GM12878 (cell line): ENCODE measurements around the gene TBC1D10B. TPM values are rescaled to one million over a fixed set of nuclear protein-coding genes. Genes with fewer than 3 reads are reported as not detected.

Experiments used
- ATAC-seq: fragments of 200-7000 bp; cut with Tn5 transposase; 3 replicates; pipeline ENCODE4 v1.9.1; 2020; ENCODE audit warnings: mild to moderate bottlenecking, moderate library complexity
- BruUV-seq: library from RNA; stranded (reverse); fragments of 400-500 nt; replicated peaks from 2 replicates; lab custom pipeline; 2021; lab: Mats Ljungman, UMichigan
- CTCF ChIA-PET: fragments of 300-600 bp; sonication (Branson Sonifier 250); formaldehyde crosslinking; extraction: SDS; loops from one replicate; lab custom pipeline; 2021; ENCODE audit warnings: inconsistent platforms; lab: Yijun Ruan, JAX
- POLR2A ChIA-PET: fragments of 350-600 bp; formaldehyde crosslinking; extraction: SDS; loops from one replicate; lab custom pipeline; 2021; ENCODE audit warnings: inconsistent platforms; lab: Charles Lee
- RAD21 ChIA-PET: fragments of 300-600 bp; sonication (Branson Sonifier 250); formaldehyde crosslinking; loops from one replicate; lab custom pipeline; 2023; ENCODE audit warnings: antibody characterized with exemption; ENCODE audit not compliant: unreplicated experiment; lab: Charles Lee
- SMC1A ChIA-PET: fragments of 300-600 bp; sonication (Branson Sonifier 250); formaldehyde crosslinking; loops from one replicate; lab custom pipeline; 2023; ENCODE audit not compliant: unreplicated experiment, uncharacterized antibody; lab: Charles Lee
- DNase-seq: peaks from one replicate; pipeline ENCODE4 v3.0.0-alpha.2; 2011; ENCODE audit warnings: low read depth, low spot score
- FAIRE-seq: peaks from 3 replicates; lab custom pipeline; 2011; peaks lifted over from hg19 to GRCh38; lab: Jason Lieb, UNC
- H2AFZ ChIP-seq: 2 replicates; pipeline ENCODE4 v1.6.0; 2011; ENCODE audit warnings: low read depth, low read length, control low read depth; ENCODE audit not compliant: control insufficient read depth
- H3K27ac ChIP-seq: 2 replicates; pipeline ENCODE4 v1.5.1; 2011; ENCODE audit warnings: control low read depth; ENCODE audit not compliant: control insufficient read depth, insufficient read depth
- H3K27me3 ChIP-seq, 2 experiments: replicated peaks in 1 of 2; 2 replicates each; pipeline versions ENCODE4 v1.6.0 to v1.6.1; 2011; ENCODE audit warnings: low read length in 1 of 2; ENCODE audit not compliant: control insufficient read depth in 2 of 2, insufficient read depth in 2 of 2
- H3K36me3 ChIP-seq, 2 experiments: 2 replicates each; pipeline ENCODE4 v1.5.1; 2011; ENCODE audit warnings: low read length in 1 of 2; ENCODE audit not compliant: control insufficient read depth in 2 of 2, insufficient read depth in 2 of 2
- H3K4me1 ChIP-seq: 2 replicates; pipeline ENCODE4 v1.6.1; 2011; ENCODE audit warnings: mild to moderate bottlenecking, low read length, moderate library complexity, mixed read lengths; ENCODE audit not compliant: control insufficient read depth, insufficient read depth
- H3K4me2 ChIP-seq: 2 replicates; pipeline ENCODE4 v1.6.0; 2011; ENCODE audit warnings: control low read depth; ENCODE audit not compliant: control insufficient read depth, insufficient read depth
- H3K4me3 ChIP-seq: fragments of 200-600 bp; sonication (generic); 2 replicates; pipeline ENCODE4 v1.5.1; 2016
- H3K79me2 ChIP-seq: 2 replicates; pipeline ENCODE4 v1.6.0; 2011; ENCODE audit warnings: low read length; ENCODE audit not compliant: control insufficient read depth, insufficient read depth
- H3K9ac ChIP-seq: 2 replicates; pipeline ENCODE4 v1.8.0; 2011; ENCODE audit warnings: low read length, control low read depth, mixed read lengths; ENCODE audit not compliant: control insufficient read depth, insufficient read depth
- H3K9me3 ChIP-seq: replicated peaks from 3 replicates; pipeline ENCODE4 v1.5.1; 2011; ENCODE audit warnings: mild to moderate bottlenecking, low read length; ENCODE audit not compliant: control insufficient read depth, insufficient read depth
- H4K20me1 ChIP-seq: 2 replicates; pipeline ENCODE4 v1.6.0; 2011; ENCODE audit not compliant: control insufficient read depth, insufficient read depth
- DPF2 ChIP-seq: fragments of 450-650 bp; IDR thresholded peaks from 2 replicates; pipeline ENCODE4 v1.6.1; 2017; ENCODE audit warnings: mild to moderate bottlenecking
- EGR1 ChIP-seq, 2 experiments: IDR thresholded peaks; 1 replicate in 1 of 2; 2 replicates in 1 of 2; pipeline ENCODE4 v1.6.1; 2011 to 2012; ENCODE audit warnings: low read depth in 2 of 2, low read length in 2 of 2, borderline replicate concordance in 1 of 2, mild to moderate bottlenecking in 1 of 2, moderate library complexity in 1 of 2
- EP300 ChIP-seq, 2 experiments: fragments of 150-350 bp in 1 of 2; IDR thresholded peaks; 2 replicates each; pipeline ENCODE4 v1.6.1; 2011 to 2012; ENCODE audit warnings: low read depth in 2 of 2, low read length in 2 of 2, borderline replicate concordance in 1 of 2, improper control_type of control experiment in 1 of 2, inconsistent platforms in 1 of 2; ENCODE audit not compliant: control insufficient read depth in 1 of 2
- IKZF1 ChIP-seq: fragments of 450-650 bp; conservative IDR thresholded peaks from 2 replicates; pipeline ENCODE4 v1.6.1; 2017; ENCODE audit warnings: antibody characterized with exemption, mild to moderate bottlenecking
- LARP7 ChIP-seq: fragments of 450-650 bp; IDR thresholded peaks from 2 replicates; pipeline ENCODE4 v1.6.1; 2017; ENCODE audit warnings: mild to moderate bottlenecking
- PKNOX1 ChIP-seq: fragments of 450-650 bp; IDR thresholded peaks from 2 replicates; pipeline ENCODE4 v1.6.1; 2016; ENCODE audit warnings: mild to moderate bottlenecking
- PML ChIP-seq: IDR thresholded peaks from 2 replicates; pipeline ENCODE4 v1.6.1; 2012; ENCODE audit warnings: low read length, inconsistent platforms
- POLR2AphosphoS2 ChIP-seq: IDR thresholded peaks from 2 replicates; pipeline ENCODE4 v1.6.1; 2011; ENCODE audit warnings: low read depth, mild to moderate bottlenecking, low read length, improper control_type of control experiment, moderate library complexity
- POU2F2 ChIP-seq: IDR thresholded peaks from 3 replicates; pipeline ENCODE4 v1.6.1; 2011; ENCODE audit warnings: low read depth, mild to moderate bottlenecking, low read length, borderline replicate concordance
- RUNX3 ChIP-seq: IDR thresholded peaks from 2 replicates; pipeline ENCODE4 v1.6.1; 2012; ENCODE audit warnings: low read length, inconsistent platforms
- SKIL ChIP-seq: fragments of 450-650 bp; IDR thresholded peaks from 2 replicates; pipeline ENCODE4 v1.6.1; 2017; ENCODE audit warnings: mild to moderate bottlenecking, low read depth, inconsistent platforms; ENCODE audit not compliant: poor library complexity, severe bottlenecking
- SMAD5 ChIP-seq: IDR thresholded peaks from 2 replicates; pipeline ENCODE4 v1.6.1; 2016; ENCODE audit warnings: antibody characterized with exemption, low read depth
- SRF ChIP-seq, 2 experiments: IDR thresholded peaks; 2 replicates each; pipeline ENCODE4 v1.6.1; 2011; ENCODE audit warnings: low read depth in 2 of 2, low read length in 2 of 2, mild to moderate bottlenecking in 1 of 2, moderate library complexity in 1 of 2
- ZBTB33 ChIP-seq: fragments of 450-650 bp; IDR thresholded peaks from 2 replicates; pipeline ENCODE4 v1.6.1; 2017; ENCODE audit warnings: mild to moderate bottlenecking
- ZBTB4 ChIP-seq: fragments of 450-650 bp; formaldehyde crosslinking; IDR thresholded peaks from 2 replicates; pipeline ENCODE4 v1.4.0; 2022; ENCODE audit warnings: mild to moderate bottlenecking, moderate library complexity
- WGBS: methylation state at CpG from one replicate; pipeline ENCODE4 v1.1.6; 2016; ENCODE audit warnings: low lambda C conversion rate; ENCODE audit not compliant: insufficient replicate concordance, insufficient coverage; ENCODE audit errors: missing lambda C conversion rate; 5-methylcytosine and 5-hydroxymethylcytosine counted together
- in situ Hi-C: fragments of 300-500 bp; cut with MboI; formaldehyde crosslinking; loops from 9 replicates; pipeline ENCODE4 v1.14.3; 2018; ENCODE audit warnings: mixed read lengths
- intact Hi-C: fragments of 100-400 bp; cut with micrococcal nuclease; formaldehyde crosslinking; loops from one replicate; pipeline ENCODE4 v1.14.2; 2022; ENCODE audit not compliant: unreplicated experiment
- polyA plus RNA-seq, 11 experiments: library from polyadenylated mRNA; depleted of rRNA in 4 of 11; unstranded in 6 of 11; stranded (reverse) in 5 of 11; fragments of >200 nt; fragmentation: Nextera tagmentation in 4 of 11; fragmentation: Illumina TruSeq in 1 of 11; extraction: Ambion mirVana in 4 of 11; extraction: Trizol in 1 of 11; gene quantifications; 1 replicate in 1 of 11; 2 replicates in 10 of 11; pipeline versions ENCODE4 v1.2.1 to v1.2.3, GENCODE V29; 2011 to 2016; ENCODE audit warnings: inconsistent platforms in 2 of 11, missing spikeins in 2 of 11, low read depth in 1 of 11
- total RNA-seq, 4 experiments: library from RNA; depleted of rRNA in 3 of 4; stranded (reverse); fragments of >200 nt in 3 of 4; fragmentation: Illumina TruSeq in 1 of 4; extraction: Trizol in 1 of 4; gene quantifications; 2 replicates each; pipeline versions ENCODE4 v1.2.1 to v1.2.3, GENCODE V29; 2013 to 2021

Gene TBC1D10B
- total and polyA plus RNA-seq, 10 of the 15 experiments (the other 5 are each of a cell fraction or from before 2014, with no cell fraction given) = 2.2 to 51.2 (median 11.6) TPM

- FAIRE-seq (peak; percentile 83), ATAC-seq (peak; percentile 60), DNase-seq (peak; percentile 55)
- in situ Hi-C loops (no loop called here), intact Hi-C loops (no loop called here)
- ChIA-PET RAD21 (interaction anchor here (1.1 to 1.6 kb wide), 3 partner anchors 32 to 52 kb away, joined by 3 read pairs; partner anchors contain the start of gene DCTPP1), POLR2A (interaction anchor here (0.5 to 1.5 kb wide), 6 partner anchors 9 to 286 kb away, joined by 3 to 4 read pairs (median 3); partner anchors contain the start of genes PRR14 and TBX6), CTCF (interaction anchor here (0.8 to 1.6 kb wide), 3 partner anchors 18 to 220 kb away, joined by 3 read pairs; no protein-coding TSS in a partner anchor), SMC1A (interaction anchor here (0.6 to 1.3 kb wide), 2 partner anchors 24 to 52 kb away, joined by 3 read pairs; partner anchors contain the start of gene DCTPP1)
- Histone ChIP-seq H3K4me3 (peak overlapping the region; percentile 80), H3K27me3 (no peaks in the 10 kb centered on the region), H3K9ac (peak overlapping the region; percentile 85), H3K36me3 (peaks cover 0 to 4% of the 10 kb centered on the region in 2 experiments; a peak in 2 of 4 replicates), H4K20me1 (no peaks in the 10 kb centered on the region), H2AFZ (peak overlapping the region; percentile 62), H3K79me2 (peaks cover 27% of the 10 kb centered on the region), H3K27ac (peak overlapping the region; percentile 97), H3K4me1 (peaks cover 25% of the 10 kb centered on the region), H3K9me3 (no peaks in the 10 kb centered on the region), H3K4me2 (peak overlapping the region; percentile 92)
- 1% methylated on average over 36 of the region's 39 CpGs for WGBS
- BruUV-seq = no TSS peak
- TF ChIP-seq SKIL (no peak), LARP7 (peak; percentile 48; the same call in 1 of the 2 replicates), EGR1 (IDR thresholded peaks at IDR 0.05; ENCODE audit: borderline replicate concordance in 1 of 2, low read depth in 2 of 2, low read length in 2 of 2) (peak in 1 of 2 experiments; percentile 91; a peak in 1 of 3 replicates), EP300 (IDR thresholded peaks at IDR 0.05; ENCODE audit: borderline replicate concordance in 1 of 2, control insufficient read depth in 1 of 2, low read depth in 2 of 2, low read length in 2 of 2) (0 out of 4 replicates have a peak, but pooled peaks of 1 of the 2 experiments have one; percentile 5), POU2F2 (no peak), RUNX3 (peak; percentile 64), SMAD5 (peak; percentile 21; the same call in 1 of the 2 replicates), PKNOX1 (peak; percentile 49; the same call in 1 of the 2 replicates), ZBTB4 (CRISPR knock-in tag) (no peak), POLR2AphosphoS2 (peak; percentile 73; the same call in 1 of the 2 replicates), ZBTB33 (no peak), IKZF1 (peak; percentile 55), PML (0 out of 2 replicates have a peak, but pooled peaks have one; percentile 17), SRF (IDR thresholded peaks at IDR 0.05; ENCODE audit: low read depth in 2 of 2, low read length in 2 of 2) (no peak), DPF2 (peak; percentile 72)
Observed at GRCh38 chr16:30377812-30378235, 7.5 kb upstream of the TBC1D10B start.
